ENCODE data around the gene SETD6. TPM values are rescaled to one million over a fixed set of nuclear protein-coding genes. Genes with fewer than 3 reads are reported as not detected.

The SETD6 gene
- total RNA-seq, 2 experiments from 2014 or later: 14.8 to 15.5 TPM

DNA sequence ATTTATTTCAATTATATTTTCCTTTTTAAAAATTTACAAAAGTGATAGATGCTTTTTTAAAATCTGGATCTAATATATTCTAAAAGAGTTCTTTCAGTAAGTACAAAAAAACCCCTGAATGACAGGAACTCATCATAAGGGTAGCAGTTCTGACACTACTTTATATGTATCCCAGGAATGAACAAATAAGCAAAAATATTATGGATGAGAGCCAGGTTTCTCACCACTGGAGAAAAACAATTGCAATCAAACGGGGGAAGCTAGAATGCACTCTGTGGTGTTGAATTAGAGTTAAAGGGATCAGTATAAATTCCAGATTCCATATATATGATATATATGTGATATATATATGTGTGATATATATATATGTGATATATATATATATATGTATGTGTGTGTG is 38.5 kb upstream of the SETD6 start:
- Mint-ChIP-seq H3K27me3 (peaks cover 14% of the 10 kb centered on the region), H3K36me3 (ENCODE audit: low read depth) (no peaks in the 10 kb centered on the region), H3K4me1 (ENCODE audit: low read depth) (no peaks in the 10 kb centered on the region), H3K9me3 (no peaks in the 10 kb centered on the region), H3K4me3 (no peak overlapping the region), H3K27ac (no peak overlapping the region)
- no peak for DNase-seq
- CTCF ChIA-PET: interaction anchor here (0.7 kb wide), 1 partner anchor 140 kb away, joined by 3 read pairs; no protein-coding TSS in a partner anchor
- POLR2A ChIA-PET: no interaction called here
- TF ChIP-seq, protein P1, sequence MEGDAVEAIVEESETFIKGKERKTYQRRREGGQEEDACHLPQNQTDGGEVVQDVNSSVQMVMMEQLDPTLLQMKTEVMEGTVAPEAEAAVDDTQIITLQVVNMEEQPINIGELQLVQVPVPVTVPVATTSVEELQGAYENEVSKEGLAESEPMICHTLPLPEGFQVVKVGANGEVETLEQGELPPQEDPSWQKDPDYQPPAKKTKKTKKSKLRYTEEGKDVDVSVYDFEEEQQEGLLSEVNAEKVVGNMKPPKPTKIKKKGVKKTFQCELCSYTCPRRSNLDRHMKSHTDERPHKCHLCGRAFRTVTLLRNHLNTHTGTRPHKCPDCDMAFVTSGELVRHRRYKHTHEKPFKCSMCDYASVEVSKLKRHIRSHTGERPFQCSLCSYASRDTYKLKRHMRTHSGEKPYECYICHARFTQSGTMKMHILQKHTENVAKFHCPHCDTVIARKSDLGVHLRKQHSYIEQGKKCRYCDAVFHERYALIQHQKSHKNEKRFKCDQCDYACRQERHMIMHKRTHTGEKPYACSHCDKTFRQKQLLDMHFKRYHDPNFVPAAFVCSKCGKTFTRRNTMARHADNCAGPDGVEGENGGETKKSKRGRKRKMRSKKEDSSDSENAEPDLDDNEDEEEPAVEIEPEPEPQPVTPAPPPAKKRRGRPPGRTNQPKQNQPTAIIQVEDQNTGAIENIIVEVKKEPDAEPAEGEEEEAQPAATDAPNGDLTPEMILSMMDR (IDR thresholded peaks at IDR 0.05): no peak
- intact Hi-C loops (cut with micrococcal nuclease): no loop called here
- ATAC-seq: no peak

DNA sequence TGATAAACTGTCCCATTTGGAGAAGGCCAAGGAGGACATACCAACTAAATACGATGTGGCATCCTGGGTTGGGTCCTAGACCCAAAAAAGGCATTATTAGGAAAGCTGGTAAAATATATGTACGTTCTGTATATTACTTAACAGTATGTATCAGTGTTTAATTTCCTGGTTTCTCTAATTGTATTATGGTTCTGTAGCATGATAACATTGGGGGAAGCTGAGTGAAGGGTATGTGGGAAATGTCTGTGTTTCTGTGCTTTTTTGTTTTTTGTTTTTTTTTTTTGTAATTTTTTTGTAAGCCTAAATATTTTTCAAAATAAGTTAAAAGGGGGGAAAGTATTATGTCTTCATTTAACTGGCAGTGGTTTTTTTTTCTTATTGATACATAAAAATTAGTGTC is 36.9 kb upstream of the SETD6 start:
- ChIA-PET POLR2A (no interaction called here), CTCF (interaction anchor here (1.6 kb wide), 1 partner anchor 9 kb away, joined by 6 read pairs; no protein-coding TSS in a partner anchor)
- Mint-ChIP-seq H3K9me3 (no peaks in the 10 kb centered on the region), H3K4me3 (no peak overlapping the region), H3K27ac (no peak overlapping the region), H3K4me1 (ENCODE audit: low read depth) (no peaks in the 10 kb centered on the region), H3K36me3 (ENCODE audit: low read depth) (no peaks in the 10 kb centered on the region), H3K27me3 (peaks cover 10% of the 10 kb centered on the region)
- intact Hi-C loops (cut with micrococcal nuclease): no loop called here
- DNase-seq: no peak
- TF ChIP-seq, protein P1 (IDR thresholded peaks at IDR 0.05): no peak
- no peak for ATAC-seq

DNA sequence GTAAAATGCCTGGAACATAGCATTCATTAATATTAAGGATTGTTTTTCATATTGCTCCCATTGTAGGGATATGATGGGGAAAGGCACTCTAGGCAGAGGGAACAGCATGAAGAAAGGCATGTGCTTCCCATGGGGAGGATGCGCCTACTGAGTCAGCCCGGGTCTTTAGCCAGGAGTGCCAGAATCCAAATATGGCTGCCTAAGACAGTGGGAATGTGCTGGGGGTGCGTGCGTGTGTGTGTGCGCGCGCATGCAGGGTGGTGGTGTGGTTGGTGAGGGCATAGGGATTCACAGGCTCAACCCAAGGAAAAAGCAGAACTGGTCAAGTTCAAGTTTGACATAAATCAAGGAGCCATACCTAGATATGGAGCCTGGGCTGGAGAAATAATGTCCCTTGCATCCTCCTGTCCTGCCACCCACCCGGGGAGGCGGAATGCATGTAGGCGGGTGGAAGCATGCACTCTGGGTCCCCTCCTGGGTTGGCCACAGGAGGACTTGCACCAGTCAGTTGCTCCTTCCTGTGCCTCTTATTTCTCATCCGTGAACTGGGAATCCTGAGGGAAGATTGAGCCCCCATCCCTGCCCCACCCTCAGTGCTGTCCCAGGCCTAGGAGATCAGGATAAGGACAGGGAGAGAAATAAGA is 34.0 kb upstream of the SETD6 start:
- no peaks in the 10 kb centered on the region for H3K36me3 Mint-ChIP-seq (ENCODE audit: low read depth)
- H3K4me1 Mint-ChIP-seq (ENCODE audit: low read depth): no peaks in the 10 kb centered on the region
- TF ChIP-seq, protein P1 (IDR thresholded peaks at IDR 0.05): no peak
- CTCF ChIA-PET: interaction anchor here (1.2 kb wide), 1 partner anchor 145 kb away, joined by 5 read pairs; no protein-coding TSS in a partner anchor
- no peak overlapping the region for H3K27ac Mint-ChIP-seq
- no peaks in the 10 kb centered on the region for H3K9me3 Mint-ChIP-seq
- DNase-seq (no peak), ATAC-seq (no peak)
- intact Hi-C loops (cut with micrococcal nuclease): no loop called here
- H3K4me3 Mint-ChIP-seq: no peak overlapping the region
- peaks cover 8% of the 10 kb centered on the region for H3K27me3 Mint-ChIP-seq
- POLR2A ChIA-PET: no interaction called here

DNA sequence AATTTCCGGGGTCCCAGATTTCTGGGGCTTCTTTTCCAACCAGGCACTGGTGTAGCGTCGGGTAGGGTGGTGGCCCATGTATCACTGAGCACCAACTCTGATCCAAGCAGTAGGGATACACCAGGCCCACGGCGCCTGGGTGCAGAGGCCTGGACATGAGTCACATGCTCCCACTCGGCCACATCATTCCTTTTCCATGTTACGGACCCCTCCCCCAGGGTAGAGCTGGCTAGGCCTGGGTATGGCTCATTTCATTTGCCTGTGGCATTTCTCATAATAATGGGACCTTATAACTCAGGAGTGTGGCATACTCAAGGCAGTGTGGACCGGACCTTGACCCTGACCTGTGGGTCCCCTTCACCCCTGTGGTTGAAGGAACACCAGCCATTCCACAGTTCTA is 33.4 kb upstream of the SETD6 start:
- H3K4me3 Mint-ChIP-seq: no peak overlapping the region
- no peak overlapping the region for H3K27ac Mint-ChIP-seq
- intact Hi-C loops (cut with micrococcal nuclease): no loop called here
- ChIA-PET POLR2A (no interaction called here), CTCF (no interaction called here)
- H3K27me3 Mint-ChIP-seq: peaks cover 9% of the 10 kb centered on the region
- H3K4me1 Mint-ChIP-seq (ENCODE audit: low read depth): no peaks in the 10 kb centered on the region
- ATAC-seq (no peak), DNase-seq (no peak)
- no peaks in the 10 kb centered on the region for H3K36me3 Mint-ChIP-seq (ENCODE audit: low read depth)
- no peaks in the 10 kb centered on the region for H3K9me3 Mint-ChIP-seq
- TF ChIP-seq, protein P1 (IDR thresholded peaks at IDR 0.05): no peak

DNA sequence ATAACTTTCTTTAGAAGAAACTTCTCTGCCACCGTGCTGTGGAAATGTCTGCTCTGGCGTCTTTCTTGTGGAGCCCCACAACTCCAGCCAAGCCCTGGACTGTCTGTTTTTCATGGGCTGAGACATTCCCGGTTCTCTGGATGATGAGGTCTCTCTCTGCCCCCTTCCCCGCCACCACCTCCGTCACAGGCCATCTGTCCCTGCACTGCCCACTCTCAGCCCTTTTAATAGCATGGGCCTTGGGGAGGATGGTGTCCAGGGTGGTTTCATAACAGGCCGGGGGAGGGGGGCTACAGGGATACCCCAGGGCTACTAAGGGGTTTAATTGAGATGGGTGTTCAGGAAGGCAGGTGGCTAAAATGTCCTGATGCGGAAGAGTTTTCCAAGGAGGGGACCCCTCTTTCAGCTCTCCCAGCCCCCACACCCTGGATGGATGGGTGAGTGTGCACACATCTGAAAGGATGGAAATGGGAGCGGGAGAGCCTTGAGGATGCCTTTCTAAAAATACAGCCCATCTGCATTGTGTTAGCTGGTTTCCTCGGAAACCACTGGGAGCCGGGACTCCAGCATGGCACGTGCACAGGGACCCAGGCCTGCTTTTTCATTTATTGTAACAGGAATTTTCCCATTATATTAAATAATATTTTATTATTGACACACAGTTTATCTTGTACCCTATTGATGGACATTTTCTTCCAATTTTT is 30.0 kb upstream of the SETD6 start:
- DNase-seq: no peak
- Mint-ChIP-seq H3K4me3 (no peak overlapping the region), H3K4me1 (ENCODE audit: low read depth) (no peaks in the 10 kb centered on the region), H3K36me3 (ENCODE audit: low read depth) (no peaks in the 10 kb centered on the region), H3K9me3 (no peaks in the 10 kb centered on the region), H3K27ac (no peak overlapping the region), H3K27me3 (peaks cover 5% of the 10 kb centered on the region)
- intact Hi-C loops (cut with micrococcal nuclease): no loop called here
- CTCF ChIA-PET: interaction anchor here (0.6 to 7.9 kb wide), 5 partner anchors 27 to 271 kb away, joined by 3 to 201 read pairs (median 3); no protein-coding TSS in a partner anchor
- POLR2A ChIA-PET: interaction anchor here (1.2 kb wide), 1 partner anchor 14 kb away, joined by 3 read pairs; no protein-coding TSS in a partner anchor
- ATAC-seq: no peak
- TF ChIP-seq, protein P1 (IDR thresholded peaks at IDR 0.05): no peak
